ENCODE results near the gene MNX1. TPM values are rescaled to one million over a fixed set of nuclear protein-coding genes. Genes with fewer than 3 reads are reported as not detected.

Gene MNX1
- total and polyA plus RNA-seq, 2 donors (not counting 3 experiments of a cell fraction or from before 2014, with no cell fraction given) = not detected

- DNase-seq (ENCODE audit: low read depth, low spot score) (no peak), FAIRE-seq (no peak)
- no peak overlapping the region for H2AFZ ChIP-seq (ENCODE audit: low read depth, low read length)
- CTCF ChIA-PET = no interaction called here
- no peaks in the 10 kb centered on the region for H3K4me1 ChIP-seq (ENCODE audit: control insufficient read depth, extremely low read depth, insufficient read depth, low read length)
- H3K9ac ChIP-seq (replicated peaks; ENCODE audit: extremely low read depth, insufficient read depth, low read length) = no peak overlapping the region
- H3K9me3 ChIP-seq (replicated peaks; ENCODE audit: control insufficient read depth, insufficient read depth, low read length) = no peaks in the 10 kb centered on the region
- H3K27me3 ChIP-seq (ENCODE audit: control insufficient read depth in 2 of 2, insufficient read depth in 2 of 2, low read length in 2 of 2) = no peaks in the 10 kb centered on the region
- no peak overlapping the region for H3K4me2 ChIP-seq (ENCODE audit: insufficient read depth, low read length)
- no peaks in the 10 kb centered on the region for H3K36me3 ChIP-seq (ENCODE audit: control insufficient read depth in 2 of 2, extremely low read depth in 1 of 2, insufficient read depth in 2 of 2, low read length in 2 of 2)
- no TSS peak for BruUV-seq (replicated peaks)
- H3K9me1 ChIP-seq (replicated peaks; ENCODE audit: control insufficient read depth, extremely low read depth, insufficient read depth, low read length) = no peaks in the 10 kb centered on the region
- H3K79me2 ChIP-seq (ENCODE audit: control insufficient read depth, insufficient read depth, low read length) = no peaks in the 10 kb centered on the region
- H4K20me1 ChIP-seq (replicated peaks; ENCODE audit: control insufficient read depth, extremely low read depth, insufficient read depth, low read length) = no peaks in the 10 kb centered on the region
- POLR2A ChIA-PET = no interaction called here
- no peak overlapping the region for H3K4me3 ChIP-seq (replicated peaks in 1 of 3; ENCODE audit: insufficient read depth in 1 of 3, low read depth in 1 of 3, low read length in 3 of 3)
- intact Hi-C loops (cut with micrococcal nuclease) = no loop called here
- dilution Hi-C loops (cut with MboI; ENCODE audit: extremely low pct_ligation_motif_present, low sequenced_read_pairs) = no loop called here
- no peak overlapping the region for H3K27ac ChIP-seq (ENCODE audit: insufficient read depth, low read depth, low read length)
- TF ChIP-seq POLR2A (IDR thresholded peaks at IDR 0.05; ENCODE audit: low read depth, low read length) (no peak), POLR2AphosphoS5 (IDR thresholded peaks at IDR 0.05; ENCODE audit: insufficient read depth, low read depth, low read length) (no peak), MYC (IDR thresholded peaks at IDR 0.05; ENCODE audit: low read depth, low read length) (no peak), GATA2 (IDR thresholded peaks at IDR 0.05; ENCODE audit: insufficient read depth, insufficient read length, low read depth, low read length) (no peak), EZH2 (IDR thresholded peaks at IDR 0.05; ENCODE audit: borderline replicate concordance, low read depth, low read length, severe bottlenecking) (no peak), JUN (IDR thresholded peaks at IDR 0.05; ENCODE audit: borderline replicate concordance, insufficient read depth, insufficient read length, low read depth) (no peak), CTCF (IDR thresholded peaks at IDR 0.05; ENCODE audit: extremely low read depth in 1 of 2, insufficient read depth in 1 of 2, low read depth in 1 of 2, low read length in 2 of 2) (no peak), FOS (IDR thresholded peaks at IDR 0.05; ENCODE audit: borderline replicate concordance, insufficient read depth, low read length) (no peak), MAX (IDR thresholded peaks at IDR 0.05; ENCODE audit: insufficient read depth, insufficient read length) (no peak)
Measured at GRCh38 chr7:157044943-157045660, 34.6 kb upstream of the MNX1 start.

Data from endothelial cell of umbilical vein (primary cell).